ENCODE measurements around the gene ASZ1. TPM values are rescaled to one million over a fixed set of nuclear protein-coding genes. Genes with fewer than 3 reads are reported as not detected.

The ASZ1 gene
- total and polyA plus RNA-seq, 9 donors = not detected

GRCh38 chr7:117323851-117324711, 103.2 kb downstream of the ASZ1 start:
- Histone ChIP-seq H3K9me3 (no peaks in the 10 kb centered on the region), H3K27ac (no peak overlapping the region), H3K27me3 (no peaks in the 10 kb centered on the region), H3K4me3 (peak overlapping the region; percentile 35), H3K4me1 (ENCODE audit: insufficient read depth) (peaks cover 6% of the 10 kb centered on the region), H3K36me3 (no peaks in the 10 kb centered on the region)
- TF ChIP-seq EP300 (IDR thresholded peaks at IDR 0.05) (no peak), POLR2A (IDR thresholded peaks at IDR 0.05) (no peak), CTCF (IDR thresholded peaks at IDR 0.05) (no peak)
- peak in 3 of 5 donors; percentile 28 to 48 (median 36) for DNase-seq
- intact Hi-C loops (cut with DNase I) = no loop called here
- 0 to 1% (median 0%) methylated on average over 61 to 67 of the region's 67 CpGs for WGBS, 3 donors

GRCh38 chr7:117323305-117323850, 103.9 kb downstream of the ASZ1 start:
- TF ChIP-seq POLR2A (IDR thresholded peaks at IDR 0.05) (no peak), EP300 (IDR thresholded peaks at IDR 0.05) (no peak), CTCF (IDR thresholded peaks at IDR 0.05) (no peak)
- H3K9me3 ChIP-seq = no peaks in the 10 kb centered on the region
- WGBS, 3 donors = 0 to 2% (median 1%) methylated on average over 23 to 25 of the region's 25 CpGs
- H3K27ac ChIP-seq = no peak overlapping the region
- no peaks in the 10 kb centered on the region for H3K36me3 ChIP-seq
- intact Hi-C loops (cut with DNase I) = no loop called here
- H3K4me3 ChIP-seq = peak overlapping the region; percentile 35
- no peaks in the 10 kb centered on the region for H3K27me3 ChIP-seq
- peaks cover 6% of the 10 kb centered on the region for H3K4me1 ChIP-seq (ENCODE audit: insufficient read depth)
- DNase-seq = no peak

GRCh38 chr7:117322741-117323304, 104.5 kb downstream of the ASZ1 start, which contains the start of gene WNT2:
Gene WNT2, minus strand, starts transcription at chr7:117323058. Its CDS starts 69 bp downstream, at chr7:117322989.
- WGBS, 3 donors = 0 to 1% (median 1%) methylated on average over 52 to 60 of the region's 60 CpGs
- H3K9me3 ChIP-seq = no peaks in the 10 kb centered on the region
- no peaks in the 10 kb centered on the region for H3K27me3 ChIP-seq
- H3K4me3 ChIP-seq = peak within 1 kb of the TSS; percentile 35
- intact Hi-C loops (cut with DNase I) = no loop called here
- H3K4me1 ChIP-seq (ENCODE audit: insufficient read depth) = peaks cover 6% of the 10 kb centered on the region
- DNase-seq = no peak
- no peak for TF ChIP-seq CTCF (IDR thresholded peaks at IDR 0.05)
- TF ChIP-seq POLR2A (IDR thresholded peaks at IDR 0.05) = no peak
- TF ChIP-seq EP300 (IDR thresholded peaks at IDR 0.05) = no peak
- no peak within 1 kb of the TSS for H3K27ac ChIP-seq
- no peaks in the 10 kb centered on the region for H3K36me3 ChIP-seq

GRCh38 chr7:117320523-117320922, 106.8 kb downstream of the ASZ1 start:
- Histone ChIP-seq H3K36me3 (no peaks in the 10 kb centered on the region), H3K4me3 (no peak overlapping the region), H3K9me3 (no peaks in the 10 kb centered on the region), H3K27me3 (no peaks in the 10 kb centered on the region), H3K4me1 (ENCODE audit: insufficient read depth) (peaks cover 6% of the 10 kb centered on the region), H3K27ac (no peak overlapping the region)
- no peak for TF ChIP-seq EP300 (IDR thresholded peaks at IDR 0.05)
- TF ChIP-seq CTCF (IDR thresholded peaks at IDR 0.05) = no peak
- no peak for TF ChIP-seq POLR2A (IDR thresholded peaks at IDR 0.05)
- 89 to 92% (median 91%) methylated on average over 10 of the region's 10 CpGs for WGBS, 3 donors
- intact Hi-C loops (cut with DNase I) = no loop called here
- DNase-seq = no peak
